WTC11 (cell line): Measurements from ENCODE around the gene DISP3. TPM values are rescaled to one million over a fixed set of nuclear protein-coding genes. Genes with fewer than 3 reads are reported as not detected.

Source experiments
- ATAC-seq: fragments of 200-7000 bp; cut with Tn5 transposase; 2 replicates; pipeline ENCODE4 v1.10.0; 2021; ENCODE audit warnings: mild to moderate bottlenecking, moderate library complexity
- CTCF ChIA-PET: fragments of 300-600 bp; sonication (Branson Sonifier 250); formaldehyde crosslinking; loops from one replicate; lab custom pipeline; 2021; ENCODE audit warnings: antibody characterized with exemption; lab: Charles Lee
- POLR2A ChIA-PET: fragments of 350-600 bp; sonication (Branson Sonifier 250); formaldehyde crosslinking; loops from one replicate; lab custom pipeline; 2021; ENCODE audit warnings: antibody characterized with exemption; lab: Charles Lee
- DNase-seq: peaks from one replicate; pipeline ENCODE4 v3.0.0; 2021; ENCODE audit warnings: low spot score
- H3K27ac Mint-ChIP-seq: 2 replicates; pipeline ENCODE4 v1.8.0; 2021; ENCODE audit warnings: mixed read lengths
- H3K27me3 Mint-ChIP-seq: 2 replicates; pipeline ENCODE4 v1.8.0; 2021; ENCODE audit warnings: low read depth, mild to moderate bottlenecking, moderate library complexity, mixed read lengths
- H3K36me3 Mint-ChIP-seq: 2 replicates; pipeline ENCODE4 v1.8.0; 2021; ENCODE audit warnings: mixed read lengths
- H3K4me1 Mint-ChIP-seq: 2 replicates; pipeline ENCODE4 v1.8.0; 2022; ENCODE audit warnings: mixed read lengths
- H3K4me3 Mint-ChIP-seq: 2 replicates; pipeline ENCODE4 v1.8.0; 2021; ENCODE audit warnings: mild to moderate bottlenecking, moderate library complexity, mixed read lengths
- H3K9me3 Mint-ChIP-seq: 2 replicates; pipeline ENCODE4 v1.8.0; 2021; ENCODE audit warnings: mixed read lengths
- AFF4 ChIP-seq: sonication (generic); formaldehyde crosslinking; IDR thresholded peaks from 2 replicates; pipeline ENCODE4 v1.8.1; 2023; ENCODE audit warnings: mild to moderate bottlenecking, missing genetic modification reagents, borderline replicate concordance
- AR ChIP-seq: fragments of 250-450 bp; sonication (Bioruptor Pico); IDR thresholded peaks from 2 replicates; pipeline ENCODE4 v1.9.0; 2021; ENCODE audit warnings: mild to moderate bottlenecking
- CTCF ChIP-seq: fragments of 200-600 bp; IDR thresholded peaks from 2 replicates; pipeline ENCODE4 v1.8.0; 2022; ENCODE audit warnings: antibody characterized with exemption
- FOXJ3 ChIP-seq: sonication (generic); formaldehyde crosslinking; IDR thresholded peaks from 2 replicates; pipeline ENCODE4 v1.9.0; 2021; ENCODE audit warnings: missing genetic modification reagents, mild to moderate bottlenecking, borderline replicate concordance
- HMGXB4 ChIP-seq: sonication (generic); formaldehyde crosslinking; IDR thresholded peaks from 2 replicates; pipeline ENCODE4 v1.8.1; 2023; ENCODE audit warnings: mild to moderate bottlenecking, moderate library complexity, missing genetic modification reagents
- IRF1 ChIP-seq: sonication (generic); formaldehyde crosslinking; IDR thresholded peaks from 2 replicates; pipeline ENCODE4 v1.8.0; 2023; ENCODE audit warnings: missing genetic modification reagents
- KAT7 ChIP-seq: sonication (generic); formaldehyde crosslinking; IDR thresholded peaks from 2 replicates; pipeline ENCODE4 v1.8.1; 2023; ENCODE audit warnings: missing genetic modification reagents, mild to moderate bottlenecking, borderline replicate concordance
- NR3C1 ChIP-seq: sonication (generic); formaldehyde crosslinking; conservative IDR thresholded peaks from 2 replicates; pipeline ENCODE4 v1.8.1; 2023; ENCODE audit warnings: low read depth, mild to moderate bottlenecking, missing genetic modification reagents
- PRDM15 ChIP-seq: sonication (generic); formaldehyde crosslinking; IDR thresholded peaks from 2 replicates; pipeline ENCODE4 v1.8.0; 2022; ENCODE audit warnings: missing genetic modification reagents
- ZMAT4 ChIP-seq: fragments of 250-450 bp; sonication (Bioruptor Pico); IDR thresholded peaks from 2 replicates; pipeline ENCODE4 v1.9.0; 2021; ENCODE audit warnings: mild to moderate bottlenecking
- total RNA-seq: library from RNA; stranded (reverse); gene quantifications from 3 replicates; pipeline ENCODE4 v1.2.3, GENCODE V29; 2021

The DISP3 gene
- total RNA-seq, 1 experiment from 2014 or later, result 6.0 TPM

GRCh38 chr1:11561740-11562139 lies 82.8 kb downstream of the DISP3 start:
- no peak for DNase-seq
- TF ChIP-seq NR3C1 (CRISPR knock-in tag) (no peak), CTCF (no peak), FOXJ3 (CRISPR knock-in tag) (no peak), ZMAT4 (no peak), PRDM15 (CRISPR knock-in tag) (no peak), AR (no peak), IRF1 (no peak), KAT7 (CRISPR knock-in tag) (no peak), HMGXB4 (CRISPR knock-in tag) (no peak), AFF4 (no peak)
- H3K4me3 Mint-ChIP-seq, result no peak overlapping the region
- no peaks in the 10 kb centered on the region for H3K9me3 Mint-ChIP-seq
- no peaks in the 10 kb centered on the region for H3K36me3 Mint-ChIP-seq
- no peak for ATAC-seq
- H3K27ac Mint-ChIP-seq, result no peak overlapping the region
- peaks cover 31% of the 10 kb centered on the region for H3K4me1 Mint-ChIP-seq
- ChIA-PET CTCF (interaction anchor here (2.8 kb wide), 1 partner anchor 11 kb away, joined by 27 read pairs; no protein-coding TSS in a partner anchor), POLR2A (no interaction called here)
- peaks cover 3% of the 10 kb centered on the region; the same call in 1 of the 2 replicates for H3K27me3 Mint-ChIP-seq
